ENCODE measurements around the gene FOXK2.
"Not testable (repeated sequence)": the region's sequence is repeated elsewhere in the genome, so short reads cannot be mapped to it uniquely, and the experiment has no call there.

FOXK2 gene

GRCh38 chr17:82495844-82496528 is 23.5 kb upstream of the FOXK2 start:
- peak in 1 of 2 experiments; percentile 20 for DNase-seq

GRCh38 chr17:82496529-82497434 is 22.8 kb upstream of the FOXK2 start:
- DNase-seq, result peak; percentile 94 to 96

- peak; percentile 63 to 67 for DNase-seq
These were observed 21.8 kb upstream of the FOXK2 start for GRCh38 chr17:82497483-82498405.

GRCh38 chr17:82502207-82502606 is 17.3 kb upstream of the FOXK2 start:
- no peak for DNase-seq

GRCh38 chr17:82503094-82503727 is 16.3 kb upstream of the FOXK2 start:
- no peak for DNase-seq

- DNase-seq, result no peak
These were observed 15.7 kb upstream of the FOXK2 start for GRCh38 chr17:82503728-82504308.

GRCh38 chr17:82505296-82505695 is 14.2 kb upstream of the FOXK2 start:
- no peak for DNase-seq

GRCh38 chr17:82506402-82506801 is 13.1 kb upstream of the FOXK2 start:
- DNase-seq, result not testable (repeated sequence)

- no peak for DNase-seq
These were observed 11.8 kb upstream of the FOXK2 start for GRCh38 chr17:82507631-82508175.

- not testable (repeated sequence) for DNase-seq
These were observed 7.9 kb upstream of the FOXK2 start for GRCh38 chr17:82511642-82512041.

- not testable (repeated sequence) for DNase-seq
These were observed 5.7 kb upstream of the FOXK2 start for GRCh38 chr17:82513864-82514263.

GRCh38 chr17:82517230-82517865 is 2.2 kb upstream of the FOXK2 start:
- no peak for DNase-seq

- DNase-seq, result no peak
These were observed 705 bp downstream of the FOXK2 start for GRCh38 chr17:82519971-82520903.

- no peak for DNase-seq
These were observed 5.0 kb downstream of the FOXK2 start for GRCh38 chr17:82524540-82524939.

- no peak for DNase-seq
These were observed 6.2 kb downstream of the FOXK2 start for GRCh38 chr17:82525712-82526111.

- DNase-seq, result no peak
These were observed 8.4 kb downstream of the FOXK2 start for GRCh38 chr17:82527898-82528297.

- no peak for DNase-seq
These were observed 9.1 kb downstream of the FOXK2 start for GRCh38 chr17:82528484-82529265.

- no peak for DNase-seq
These were observed 10.4 kb downstream of the FOXK2 start for GRCh38 chr17:82529914-82530300.

- no peak for DNase-seq
These were observed 11.9 kb downstream of the FOXK2 start for GRCh38 chr17:82531431-82531881.
